Heart left ventricle (tissue), 13 donors: ENCODE measurements around the gene CYTH1.

Experiments used
- POLR2A ChIP-seq, 2 donors: fragments of 450-650 bp; IDR thresholded peaks; one replicate each; pipeline ENCODE4 v1.6.1; 2017; ENCODE audit warnings: antibody characterized with exemption in 2 of 2, mild to moderate bottlenecking in 2 of 2, moderate library complexity in 2 of 2
- TF ChIP-seq, protein P1 (sequence below), 12 donors: fragments of 200-600 bp; sonication (generic) in 4 of 12; IDR thresholded peaks; one replicate each; pipeline versions ENCODE4 v1.5.0 to v1.8.0; 2018 to 2022; ENCODE audit warnings: antibody characterized with exemption in 12 of 12, mild to moderate bottlenecking in 5 of 12
- donor health status: ischemic (EF 13 %, LVEDD 7.1; RV severe dilation, severe dysfunction).
- donor health status: DM: no; HTN: yes; CAD: no.
- donor health status: DM: no; HTN: no; CAD: no.
- donor health status: ischemic (EF 25% LVEDD 6.9; RV normal size, moderate dysfunction).
- donor health status: ischemic (EF 25% LVEDD 5.7; RV mildly dilated, moderate dysfunction).
- donor health status: ischemic (EF 35%, LVEDD 5.7; RV mildly dilated, moderate dysfunction).
- donor health status: nonischemic (EF 11% LVEDD 7.7; RV severe dilation, severe dysfunction).
- donor health status: DM: yes; HTN: yes; CAD: no.
- donor health status: PGD.
- donor health status: ischemic (EF 29% LVEDD 5.4; RV normal size, mild dysfunction).
- donor health status: nonischemic (EF 23%, LVEDD 6.1; RV moderate dilation, normal function).

DNA sequence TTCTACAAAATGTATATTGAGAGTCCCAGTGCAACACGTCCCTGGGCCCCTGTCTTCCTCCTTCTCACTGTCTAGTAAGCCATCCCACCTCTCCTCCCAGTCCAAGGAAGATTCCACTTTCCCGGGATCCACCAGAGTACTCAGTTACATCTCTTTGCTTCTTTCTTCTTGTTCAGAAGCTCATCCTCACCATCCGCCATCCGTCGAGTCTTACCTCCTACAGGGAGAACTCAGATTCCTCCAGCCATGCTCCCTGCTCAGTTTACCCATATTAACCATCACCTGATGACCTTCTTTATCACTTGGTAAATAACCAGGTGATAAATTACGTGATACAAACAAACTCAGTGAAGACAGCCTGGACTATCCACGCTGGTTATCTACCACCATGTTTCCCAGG, 57.1 kb downstream of the CYTH1 start:
- TF ChIP-seq POLR2A (IDR thresholded peaks at IDR 0.05): no peak
- TF ChIP-seq, protein P1, sequence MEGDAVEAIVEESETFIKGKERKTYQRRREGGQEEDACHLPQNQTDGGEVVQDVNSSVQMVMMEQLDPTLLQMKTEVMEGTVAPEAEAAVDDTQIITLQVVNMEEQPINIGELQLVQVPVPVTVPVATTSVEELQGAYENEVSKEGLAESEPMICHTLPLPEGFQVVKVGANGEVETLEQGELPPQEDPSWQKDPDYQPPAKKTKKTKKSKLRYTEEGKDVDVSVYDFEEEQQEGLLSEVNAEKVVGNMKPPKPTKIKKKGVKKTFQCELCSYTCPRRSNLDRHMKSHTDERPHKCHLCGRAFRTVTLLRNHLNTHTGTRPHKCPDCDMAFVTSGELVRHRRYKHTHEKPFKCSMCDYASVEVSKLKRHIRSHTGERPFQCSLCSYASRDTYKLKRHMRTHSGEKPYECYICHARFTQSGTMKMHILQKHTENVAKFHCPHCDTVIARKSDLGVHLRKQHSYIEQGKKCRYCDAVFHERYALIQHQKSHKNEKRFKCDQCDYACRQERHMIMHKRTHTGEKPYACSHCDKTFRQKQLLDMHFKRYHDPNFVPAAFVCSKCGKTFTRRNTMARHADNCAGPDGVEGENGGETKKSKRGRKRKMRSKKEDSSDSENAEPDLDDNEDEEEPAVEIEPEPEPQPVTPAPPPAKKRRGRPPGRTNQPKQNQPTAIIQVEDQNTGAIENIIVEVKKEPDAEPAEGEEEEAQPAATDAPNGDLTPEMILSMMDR (IDR thresholded peaks at IDR 0.05): no peak
